Effector CD4-positive, alpha-beta T cell (primary cell): Measurements from ENCODE around the gene MRPL30.
"Not testable (repeated sequence)": the region's sequence is repeated elsewhere in the genome, so short reads cannot be mapped to it uniquely, and the experiment has no call there.

ENCODE experiments used
- DNase-seq: peaks from one replicate; pipeline ENCODE4 v3.0.0-alpha.2; 2020
- total RNA-seq: gene quantifications from one replicate; lab custom pipeline; 2026; lab: John Stamatoyannopoulos, UW

Gene MRPL30
- total RNA-seq = 17.6 reads per million, percentile 44 among the genes with 10 or more reads in this experiment

- DNase-seq = peak; percentile 88
Observed at GRCh38 chr2:99180755-99181623, at the start of gene MRPL30, which contains the start of gene MITD1. MRPL30 (plus strand) TSS chr2:99181184; CDS start chr2:99186204, 5,020 bp downstream. MITD1 (minus strand) TSS chr2:99181058; CDS start chr2:99180981, 77 bp downstream.

- not testable (repeated sequence) for DNase-seq
Observed at GRCh38 chr2:99135044-99135556, 45.9 kb upstream of the MRPL30 start.

- DNase-seq = no peak
Observed at GRCh38 chr2:99139003-99139402, 42.0 kb upstream of the MRPL30 start.

- no peak for DNase-seq
Observed at GRCh38 chr2:99140056-99140859, 40.7 kb upstream of the MRPL30 start.

GRCh38 chr2:99140860-99141109 is 40.2 kb upstream of the MRPL30 start:
- DNase-seq = no peak

GRCh38 chr2:99141110-99142108 is 39.6 kb upstream of the MRPL30 start, which contains the start of gene C2orf15:
C2orf15 (plus strand) TSS chr2:99141707; CDS start chr2:99150559, 8,852 bp downstream.
- DNase-seq = peak; percentile 96

- DNase-seq = no peak
Observed at GRCh38 chr2:99150706-99151105, 30.3 kb upstream of the MRPL30 start.

- DNase-seq = no peak
Observed at GRCh38 chr2:99152199-99152895, 28.6 kb upstream of the MRPL30 start.

- no peak for DNase-seq
Observed at GRCh38 chr2:99153921-99154604, 26.9 kb upstream of the MRPL30 start.

GRCh38 chr2:99154643-99155536 is 26.1 kb upstream of the MRPL30 start, which contains the start of the genes LIPT1 and TSGA10:
LIPT1 (plus strand) TSS chr2:99154967; CDS start chr2:99161958, 6,991 bp downstream.
TSGA10 (minus strand) TSS chr2:99154942; CDS start chr2:99109439, 45,503 bp downstream.
- peak; percentile 90 for DNase-seq

GRCh38 chr2:99156891-99157290 is 24.1 kb upstream of the MRPL30 start:
- DNase-seq = no peak

- DNase-seq = no peak
Observed at GRCh38 chr2:99158599-99158998, 22.4 kb upstream of the MRPL30 start.

- DNase-seq = no peak
Observed at GRCh38 chr2:99159594-99159993, 21.4 kb upstream of the MRPL30 start.

- DNase-seq = no peak
Observed at GRCh38 chr2:99166218-99166617, 14.8 kb upstream of the MRPL30 start.

GRCh38 chr2:99169534-99169933 is 11.4 kb upstream of the MRPL30 start:
- DNase-seq = no peak

- DNase-seq = no peak
Observed at GRCh38 chr2:99171377-99172140, 9.4 kb upstream of the MRPL30 start.

GRCh38 chr2:99181624-99182000 is 628 bp downstream of the MRPL30 start:
- DNase-seq = no peak

- no peak for DNase-seq
Observed at GRCh38 chr2:99183025-99183424, 2.0 kb downstream of the MRPL30 start.

GRCh38 chr2:99184811-99185210 is 3.8 kb downstream of the MRPL30 start:
- DNase-seq = no peak
